Spleen (tissue), 7 donors: Measurements from ENCODE around the gene FGD6.
"Not testable (repeated sequence)": the region's sequence is repeated elsewhere in the genome, so short reads cannot be mapped to it uniquely, and the experiment has no call there.

Experiments used
- POLR2AphosphoS5 ChIP-seq, 3 donors: sonication (generic); formaldehyde crosslinking; IDR thresholded peaks; one replicate each; pipeline ENCODE4 v1.5.1; 2017; ENCODE audit warnings: antibody characterized with exemption in 3 of 3
- TF ChIP-seq, protein P1 (sequence below), 11 experiments: fragments of 200-600 bp in 7 of 11; fragments of 450-650 bp in 4 of 11; sonication (generic) in 4 of 11; IDR thresholded peaks in 8 of 11; conservative IDR thresholded peaks in 3 of 11; 1 replicate in 7 of 11; 2 replicates in 4 of 11; pipeline versions ENCODE4 v1.4.0 to v1.8.0; 2016 to 2021; ENCODE audit warnings: antibody characterized with exemption in 11 of 11, inconsistent platforms in 4 of 11, mild to moderate bottlenecking in 1 of 11
- donor health status: DM: no; HTN: no; CAD: no; lungs with moderate emphysema.
- donor health status: DM: no; HTN: no; CAD: no.
- donor health status: DM: no; HTN: no; CAD: no.

DNA sequence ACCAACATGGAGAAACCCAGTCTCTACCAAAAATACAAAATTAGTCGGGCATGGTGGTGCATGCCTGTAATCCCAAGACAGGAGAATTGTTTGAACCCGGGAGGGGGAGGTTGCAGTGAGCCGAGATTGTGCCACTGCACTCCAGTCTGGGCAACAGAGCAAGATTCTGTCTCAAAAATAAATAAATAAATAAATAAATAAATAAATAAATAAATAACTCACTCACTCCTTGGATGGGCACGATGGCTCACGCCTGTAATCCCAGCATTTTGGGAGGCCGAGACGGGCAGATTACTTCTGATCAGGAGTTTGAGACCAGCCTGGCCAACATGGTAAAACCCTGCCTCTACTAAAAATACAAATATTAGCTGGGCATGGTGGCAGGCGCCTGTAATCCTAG is 79.2 kb downstream of the FGD6 start:
- TF ChIP-seq, protein P1, sequence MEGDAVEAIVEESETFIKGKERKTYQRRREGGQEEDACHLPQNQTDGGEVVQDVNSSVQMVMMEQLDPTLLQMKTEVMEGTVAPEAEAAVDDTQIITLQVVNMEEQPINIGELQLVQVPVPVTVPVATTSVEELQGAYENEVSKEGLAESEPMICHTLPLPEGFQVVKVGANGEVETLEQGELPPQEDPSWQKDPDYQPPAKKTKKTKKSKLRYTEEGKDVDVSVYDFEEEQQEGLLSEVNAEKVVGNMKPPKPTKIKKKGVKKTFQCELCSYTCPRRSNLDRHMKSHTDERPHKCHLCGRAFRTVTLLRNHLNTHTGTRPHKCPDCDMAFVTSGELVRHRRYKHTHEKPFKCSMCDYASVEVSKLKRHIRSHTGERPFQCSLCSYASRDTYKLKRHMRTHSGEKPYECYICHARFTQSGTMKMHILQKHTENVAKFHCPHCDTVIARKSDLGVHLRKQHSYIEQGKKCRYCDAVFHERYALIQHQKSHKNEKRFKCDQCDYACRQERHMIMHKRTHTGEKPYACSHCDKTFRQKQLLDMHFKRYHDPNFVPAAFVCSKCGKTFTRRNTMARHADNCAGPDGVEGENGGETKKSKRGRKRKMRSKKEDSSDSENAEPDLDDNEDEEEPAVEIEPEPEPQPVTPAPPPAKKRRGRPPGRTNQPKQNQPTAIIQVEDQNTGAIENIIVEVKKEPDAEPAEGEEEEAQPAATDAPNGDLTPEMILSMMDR (IDR thresholded peaks at IDR 0.05 in 8 of 11, conservative IDR thresholded peaks at IDR 0.05 in 3 of 11): not testable (repeated sequence)
- TF ChIP-seq POLR2AphosphoS5 (IDR thresholded peaks at IDR 0.05): not testable (repeated sequence)
